ENCODE measurements around the gene BDKRB2.

The BDKRB2 gene

GRCh38 chr14:96287856-96288255 lies 83.2 kb downstream of the BDKRB2 start:
- Histone ChIP-seq H3K9me3 (ENCODE audit: severe bottlenecking) (no peaks in the 10 kb centered on the region), H3K4me3 (ENCODE audit: low read depth, low read length) (no peak overlapping the region), H3K36me3 (peaks cover 13% of the 10 kb centered on the region), H3K27ac (no peak overlapping the region), H3K27me3 (ENCODE audit: insufficient read depth, low read depth, severe bottlenecking) (no peaks in the 10 kb centered on the region)
- TF ChIP-seq CTCF (IDR thresholded peaks at IDR 0.05; ENCODE audit: low read depth, low read length): no peak
- DNase-seq: no peak

Measured in WERI-Rb-1 (cell line).